Common myeloid progenitor, CD34-positive (primary cell): Measurements from ENCODE around the gene LUM.

ENCODE experiments used
- CTCF ChIA-PET: fragments of 350-600 bp; sonication (Branson Sonifier 250); formaldehyde crosslinking; loops from one replicate; lab custom pipeline; 2021; ENCODE audit warnings: antibody characterized with exemption; lab: Charles Lee
- POLR2A ChIA-PET: fragments of 350-600 bp; sonication (Branson Sonifier 250); formaldehyde crosslinking; loops from one replicate; lab custom pipeline; 2021; ENCODE audit warnings: antibody characterized with exemption; lab: Charles Lee
- DNase-seq, 3 donors: peaks; one replicate each; pipeline versions ENCODE4 v3.0.0 to v3.0.0-alpha.2; 2013
- H3K27ac ChIP-seq, 2 experiments: 1 replicate in 1 of 2; 2 replicates in 1 of 2; pipeline ENCODE4 v1.7.0; 2013; ENCODE audit warnings: inconsistent platforms in 2 of 2, low read length in 2 of 2, mild to moderate bottlenecking in 2 of 2, low read depth in 1 of 2, moderate library complexity in 1 of 2; ENCODE audit not compliant: severe bottlenecking in 2 of 2, insufficient read depth in 1 of 2, poor library complexity in 1 of 2
- H3K27me3 ChIP-seq, 5 experiments: replicated peaks in 2 of 5; 1 replicate in 3 of 5; 2 replicates in 2 of 5; pipeline versions ENCODE4 v1.6.1 to v1.7.0; 2013; ENCODE audit warnings: low read length in 4 of 5, mild to moderate bottlenecking in 2 of 5, moderate library complexity in 2 of 5, inconsistent platforms in 1 of 5; ENCODE audit not compliant: insufficient read depth in 5 of 5, control insufficient read depth in 4 of 5
- H3K36me3 ChIP-seq, 4 experiments: 1 replicate in 2 of 4; 2 replicates in 2 of 4; pipeline versions ENCODE4 v1.6.1 to v1.7.0; 2013; ENCODE audit warnings: low read length in 3 of 4, control low read depth in 1 of 4, mild to moderate bottlenecking in 1 of 4; ENCODE audit not compliant: control insufficient read depth in 4 of 4, insufficient read depth in 4 of 4
- H3K4me1 ChIP-seq, 4 experiments: 1 replicate in 3 of 4; 2 replicates in 1 of 4; pipeline versions ENCODE4 v1.6.1 to v1.7.1; 2013; ENCODE audit warnings: low read length in 3 of 4, mild to moderate bottlenecking in 3 of 4, control low read depth in 1 of 4, inconsistent platforms in 1 of 4, moderate library complexity in 1 of 4; ENCODE audit not compliant: control insufficient read depth in 4 of 4, insufficient read depth in 4 of 4; ENCODE audit errors: control extremely low read depth in 1 of 4
- H3K4me3 ChIP-seq, 7 experiments: 1 replicate in 4 of 7; 2 replicates in 3 of 7; pipeline versions ENCODE4 v1.5.1 to v1.7.0; 2013; ENCODE audit warnings: mild to moderate bottlenecking in 7 of 7, low read length in 6 of 7, moderate library complexity in 6 of 7, inconsistent platforms in 2 of 7, low read depth in 2 of 7, control low read depth in 1 of 7; ENCODE audit not compliant: insufficient read depth in 4 of 7, control insufficient read depth in 1 of 7; ENCODE audit errors: extremely low read depth in 1 of 7
- H3K9me3 ChIP-seq, 5 experiments: 1 replicate in 4 of 5; 2 replicates in 1 of 5; pipeline versions ENCODE4 v1.6.1 to v1.7.1; 2013; ENCODE audit warnings: low read length in 4 of 5, mild to moderate bottlenecking in 2 of 5, inconsistent platforms in 1 of 5, low read depth in 1 of 5, moderate library complexity in 1 of 5; ENCODE audit not compliant: control insufficient read depth in 4 of 5, insufficient read depth in 2 of 5; ENCODE audit errors: control extremely low read depth in 1 of 5
- WGBS: methylation state at CpG from one replicate; pipeline ENCODE4 v1.1.5; 2013; ENCODE audit not compliant: insufficient coverage; 5-methylcytosine and 5-hydroxymethylcytosine counted together

Gene LUM

GRCh38 chr12:91064640-91065039 lies 46.7 kb downstream of the LUM start:
- Histone ChIP-seq H3K27ac (no peak overlapping the region), H3K36me3 (no peaks in the 10 kb centered on the region), H3K9me3 (peaks cover 0 to 1% (median 0%) of the 10 kb centered on the region in 5 experiments), H3K4me1 (no peaks in the 10 kb centered on the region), H3K4me3 (no peak overlapping the region), H3K27me3 (no peaks in the 10 kb centered on the region)
- WGBS, result 100% methylated on average over 1 of the region's 3 CpGs
- DNase-seq, result no peak
- ChIA-PET CTCF (interaction anchor here (0.7 to 1.3 kb wide), 3 partner anchors 14 to 44 kb away, joined by 3 to 7 read pairs (median 4); no protein-coding TSS in a partner anchor), POLR2A (interaction anchor here (0.6 kb wide), 1 partner anchor 1940 kb away, joined by 3 read pairs; no protein-coding TSS in a partner anchor)

GRCh38 chr12:91061091-91061490 lies 50.2 kb downstream of the LUM start:
- no peaks in the 10 kb centered on the region for H3K4me1 ChIP-seq
- no peak overlapping the region for H3K4me3 ChIP-seq
- no peaks in the 10 kb centered on the region for H3K36me3 ChIP-seq
- H3K9me3 ChIP-seq, result peaks cover 0 to 1% (median 0%) of the 10 kb centered on the region in 5 experiments
- POLR2A ChIA-PET, result no interaction called here
- no peak overlapping the region for H3K27ac ChIP-seq
- H3K27me3 ChIP-seq, result no peaks in the 10 kb centered on the region
- no peak for DNase-seq
- WGBS, result 100% methylated on average over 1 of the region's 1 CpG
- CTCF ChIA-PET, result interaction anchor here (1.0 to 1.7 kb wide), 2 partner anchors 28 to 48 kb away, joined by 3 to 10 read pairs; no protein-coding TSS in a partner anchor

- Histone ChIP-seq H3K4me1 (no peaks in the 10 kb centered on the region), H3K4me3 (no peak overlapping the region), H3K27ac (no peak overlapping the region), H3K27me3 (no peaks in the 10 kb centered on the region), H3K9me3 (peaks cover 0 to 1% (median 0%) of the 10 kb centered on the region in 5 experiments), H3K36me3 (no peaks in the 10 kb centered on the region)
- ChIA-PET CTCF (no interaction called here), POLR2A (no interaction called here)
- DNase-seq, result no peak
Measured at GRCh38 chr12:91059211-91059610, 52.1 kb downstream of the LUM start.

GRCh38 chr12:91058786-91059185 lies 52.5 kb downstream of the LUM start:
- no peaks in the 10 kb centered on the region for H3K27me3 ChIP-seq
- no peaks in the 10 kb centered on the region for H3K4me1 ChIP-seq
- CTCF ChIA-PET, result no interaction called here
- H3K9me3 ChIP-seq, result peaks cover 0 to 1% (median 0%) of the 10 kb centered on the region in 5 experiments
- no peaks in the 10 kb centered on the region for H3K36me3 ChIP-seq
- no peak overlapping the region for H3K4me3 ChIP-seq
- WGBS, result no CpG with 5 or more reads among the region's 1 CpG
- POLR2A ChIA-PET, result no interaction called here
- no peak overlapping the region for H3K27ac ChIP-seq
- no peak for DNase-seq

GRCh38 chr12:91057368-91058165 lies 53.7 kb downstream of the LUM start, which contains the start of gene KERA:
KERA (minus strand) TSS chr12:91058024; CDS start chr12:91056281, 1,743 bp downstream.
- Histone ChIP-seq H3K9me3 (no peaks in the 10 kb centered on the region), H3K27me3 (no peaks in the 10 kb centered on the region), H3K27ac (no peak within 1 kb of the TSS), H3K4me3 (no peak within 1 kb of the TSS), H3K36me3 (no peaks in the 10 kb centered on the region), H3K4me1 (no peaks in the 10 kb centered on the region)
- CTCF ChIA-PET, result no interaction called here
- POLR2A ChIA-PET, result no interaction called here
- no peak for DNase-seq
- 90% methylated on average over 3 of the region's 9 CpGs for WGBS

GRCh38 chr12:91056488-91056887 lies 54.8 kb downstream of the LUM start:
- no CpG with 5 or more reads among the region's 2 CpGs for WGBS
- no peaks in the 10 kb centered on the region for H3K9me3 ChIP-seq
- no peak overlapping the region for H3K27ac ChIP-seq
- H3K36me3 ChIP-seq, result no peaks in the 10 kb centered on the region
- no peak overlapping the region for H3K4me3 ChIP-seq
- no peak for DNase-seq
- ChIA-PET CTCF (no interaction called here), POLR2A (no interaction called here)
- no peaks in the 10 kb centered on the region for H3K27me3 ChIP-seq
- no peaks in the 10 kb centered on the region for H3K4me1 ChIP-seq

- ChIA-PET POLR2A (no interaction called here), CTCF (no interaction called here)
- H3K4me1 ChIP-seq, result no peaks in the 10 kb centered on the region
- no peak overlapping the region for H3K27ac ChIP-seq
- no peaks in the 10 kb centered on the region for H3K27me3 ChIP-seq
- no peaks in the 10 kb centered on the region for H3K36me3 ChIP-seq
- DNase-seq, result no peak
- WGBS, result 71% methylated on average over 1 of the region's 1 CpG
- no peak overlapping the region for H3K4me3 ChIP-seq
- no peaks in the 10 kb centered on the region for H3K9me3 ChIP-seq
Measured at GRCh38 chr12:91055976-91056375, 55.3 kb downstream of the LUM start.
